Activated naive CD8-positive, alpha-beta T cell (primary cell): ENCODE data around the gene ITGA2.
"Not testable (repeated sequence)": the region's sequence is repeated elsewhere in the genome, so short reads cannot be mapped to it uniquely, and the experiment has no call there.

ENCODE experiments used
- H3K27ac Mint-ChIP-seq: one replicate; pipeline ENCODE4 v1.8.0; 2021; ENCODE audit warnings: mixed read lengths
- H3K27me3 Mint-ChIP-seq: one replicate; pipeline ENCODE4 v1.8.0; 2021; ENCODE audit warnings: mixed read lengths
- H3K36me3 Mint-ChIP-seq: one replicate; pipeline ENCODE4 v1.8.0; 2021; ENCODE audit warnings: mixed read lengths
- H3K4me1 Mint-ChIP-seq: one replicate; pipeline ENCODE4 v1.8.0; 2021; ENCODE audit warnings: low read depth, mixed read lengths
- H3K4me3 Mint-ChIP-seq: one replicate; pipeline ENCODE4 v1.8.0; 2021; ENCODE audit warnings: mild to moderate bottlenecking, mixed read lengths
- H3K9me3 Mint-ChIP-seq: one replicate; pipeline ENCODE4 v1.8.0; 2021; ENCODE audit warnings: low read depth, mixed read lengths

Gene ITGA2

DNA sequence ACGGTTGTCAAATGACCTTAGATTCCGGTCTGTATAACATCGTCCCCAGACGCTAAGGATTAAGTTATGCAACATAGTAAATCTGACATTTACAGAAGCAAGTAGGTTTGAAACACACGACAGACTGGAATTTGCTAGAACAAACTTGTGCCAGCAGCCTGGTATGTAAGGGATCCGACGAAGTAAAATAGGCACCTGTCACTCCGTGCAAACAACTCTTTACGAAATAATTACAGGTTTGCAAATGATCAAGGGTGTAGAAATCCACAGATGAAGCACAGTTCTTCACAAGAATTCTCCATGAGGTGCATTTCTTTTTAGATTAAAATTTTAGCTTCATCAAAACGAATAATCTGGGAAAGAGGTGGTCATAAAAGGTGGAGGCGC lies 119.9 kb downstream of the ITGA2 start:
- H3K4me1 Mint-ChIP-seq, result peaks cover 55% of the 10 kb centered on the region

DNA sequence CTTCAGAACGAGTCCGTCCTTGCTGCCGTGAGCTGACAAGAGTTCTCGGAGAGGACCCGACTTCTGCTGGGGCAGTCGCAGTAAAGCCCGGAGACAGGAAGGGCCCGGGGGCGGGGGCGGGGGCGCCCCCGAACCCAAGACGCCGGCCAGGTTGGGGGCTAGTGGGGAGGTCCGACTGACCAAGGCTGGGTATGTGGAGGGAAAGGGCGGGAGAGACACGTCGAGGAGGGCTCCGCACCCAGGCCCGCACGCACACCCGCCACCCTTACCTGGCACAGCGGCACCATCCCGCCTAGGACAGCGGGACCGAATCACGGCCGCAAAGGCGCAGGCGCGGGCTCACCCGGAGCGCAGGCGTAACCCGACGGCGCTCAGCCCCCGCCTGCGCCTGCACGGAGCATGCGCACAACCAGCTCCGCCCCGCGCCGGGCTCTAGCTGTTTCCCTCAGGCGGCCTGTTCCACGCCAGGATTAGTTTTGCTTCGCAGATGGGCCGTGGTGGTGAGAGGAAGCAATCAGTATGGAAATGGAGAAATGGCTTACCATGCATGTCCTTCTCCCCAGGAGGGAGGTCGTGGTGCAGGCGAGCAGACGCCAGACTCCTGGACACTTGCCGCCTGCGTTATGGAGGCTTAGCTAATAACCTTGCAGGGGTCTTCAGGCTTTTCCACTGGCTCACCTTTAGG lies 120.4 kb downstream of the ITGA2 start, which contains the start of gene MOCS2:
MOCS2 (minus strand) TSS at position 315 of the 685 bp plus-strand sequence. CDS start 2,583 bp downstream, outside the sequence.
- Mint-ChIP-seq H3K9me3 (no peaks in the 10 kb centered on the region), H3K4me3 (peak within 1 kb of the TSS; percentile 98), H3K36me3 (peaks cover 12% of the 10 kb centered on the region), H3K4me1 (peaks cover 54% of the 10 kb centered on the region), H3K27me3 (no peaks in the 10 kb centered on the region), H3K27ac (peak within 1 kb of the TSS; percentile 92)

More for the DNA sequence above, 119.9 kb downstream of the ITGA2 start:
- H3K9me3 Mint-ChIP-seq, result no peaks in the 10 kb centered on the region
- peaks cover 12% of the 10 kb centered on the region for H3K36me3 Mint-ChIP-seq
- H3K27ac Mint-ChIP-seq, result peak overlapping the region; percentile 92
- H3K27me3 Mint-ChIP-seq, result no peaks in the 10 kb centered on the region
- peak overlapping the region; percentile 98 for H3K4me3 Mint-ChIP-seq

DNA sequence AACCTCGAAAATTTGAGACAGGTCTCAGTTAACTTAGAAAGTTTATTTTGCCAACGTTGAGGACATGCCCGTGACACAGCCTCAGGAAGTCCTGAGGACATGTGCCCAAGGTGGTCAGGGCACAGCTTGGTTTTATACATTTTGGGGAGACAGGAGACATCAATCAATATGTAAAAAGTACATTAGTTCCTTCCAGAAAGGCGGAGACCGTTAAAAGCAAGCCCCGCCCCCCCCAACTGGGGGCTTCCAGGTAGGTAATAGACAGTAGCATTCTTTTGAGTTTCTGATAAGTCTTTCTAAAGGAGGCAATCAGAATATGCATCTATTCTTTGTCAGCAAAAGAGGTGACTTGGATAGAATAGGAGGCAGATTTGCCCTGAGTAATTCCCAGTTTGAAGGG lies 121.0 kb downstream of the ITGA2 start:
- Mint-ChIP-seq H3K4me1 (peaks cover 49% of the 10 kb centered on the region), H3K9me3 (no peaks in the 10 kb centered on the region), H3K27me3 (no peaks in the 10 kb centered on the region), H3K36me3 (peaks cover 12% of the 10 kb centered on the region), H3K4me3 (peak overlapping the region; percentile 98), H3K27ac (peak overlapping the region; percentile 92)

DNA sequence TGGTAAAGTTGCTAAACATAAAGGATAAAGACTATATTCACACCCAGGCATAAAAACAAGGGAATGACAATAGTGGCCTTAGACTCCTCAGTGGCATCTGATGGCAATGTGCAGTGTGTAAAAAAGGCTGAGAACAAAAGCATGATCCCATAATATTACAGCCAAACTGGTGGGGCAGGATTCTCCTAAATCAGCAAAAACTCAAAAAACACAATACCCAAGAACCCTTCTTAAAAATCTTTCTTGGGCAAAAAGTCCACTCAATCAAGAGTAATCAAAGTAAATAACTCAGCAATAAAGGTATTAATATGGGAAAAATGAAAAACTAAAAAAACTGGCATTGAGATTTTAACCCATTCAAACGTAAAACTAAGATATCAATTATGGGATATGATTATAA lies 122.0 kb downstream of the ITGA2 start:
- Mint-ChIP-seq H3K9me3 (no peaks in the 10 kb centered on the region), H3K4me3 (peak overlapping the region; percentile 98), H3K27ac (no peak overlapping the region), H3K27me3 (no peaks in the 10 kb centered on the region), H3K36me3 (peaks cover 10% of the 10 kb centered on the region), H3K4me1 (peaks cover 39% of the 10 kb centered on the region)

DNA sequence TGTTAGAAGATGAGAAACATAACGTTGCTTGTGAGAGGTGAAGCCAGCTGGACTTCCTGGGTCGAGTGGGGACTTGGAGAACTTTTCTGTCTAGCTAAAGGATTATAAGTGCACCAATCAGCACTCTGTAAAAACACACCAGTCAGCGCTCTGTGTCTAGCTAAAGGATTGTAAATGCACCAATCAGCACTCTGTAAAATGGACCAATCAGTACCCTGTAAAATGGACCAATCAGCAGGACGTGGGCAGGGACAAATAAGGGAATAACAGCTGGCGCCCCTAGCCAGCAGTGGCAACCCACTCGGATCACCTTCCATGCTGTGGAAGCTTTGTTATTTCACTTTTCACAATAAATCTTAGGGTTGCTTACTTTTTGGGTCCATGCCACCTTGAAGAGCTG lies 123.2 kb downstream of the ITGA2 start:
- not testable (repeated sequence) for H3K9me3 Mint-ChIP-seq, H3K36me3 Mint-ChIP-seq, H3K27me3 Mint-ChIP-seq, H3K4me3 Mint-ChIP-seq, H3K27ac Mint-ChIP-seq
- peaks cover 28% of the 10 kb centered on the region for H3K4me1 Mint-ChIP-seq

DNA sequence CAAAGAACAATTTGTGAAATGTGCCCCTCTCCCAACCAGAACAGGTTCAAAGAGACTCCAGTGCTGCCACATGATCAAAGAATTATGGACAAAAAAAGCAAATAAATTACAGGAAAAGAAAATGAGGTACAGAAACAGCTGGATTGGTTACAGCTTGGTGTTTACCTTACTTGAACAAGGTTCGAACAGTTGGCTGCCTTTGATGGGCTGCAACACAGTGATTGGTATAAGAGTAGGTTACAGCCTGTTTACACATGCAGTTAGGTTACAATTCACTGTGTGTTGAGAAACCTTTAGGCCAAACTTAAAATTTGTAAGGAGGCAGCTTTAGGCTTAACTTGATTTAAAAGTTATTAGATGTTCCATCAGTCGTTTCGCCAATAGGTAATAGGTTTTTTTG lies 123.8 kb downstream of the ITGA2 start:
- Mint-ChIP-seq H3K36me3 (no peaks in the 10 kb centered on the region), H3K4me1 (peaks cover 23% of the 10 kb centered on the region), H3K4me3 (no peak overlapping the region), H3K27ac (peak overlapping the region; percentile 22), H3K27me3 (no peaks in the 10 kb centered on the region), H3K9me3 (no peaks in the 10 kb centered on the region)

DNA sequence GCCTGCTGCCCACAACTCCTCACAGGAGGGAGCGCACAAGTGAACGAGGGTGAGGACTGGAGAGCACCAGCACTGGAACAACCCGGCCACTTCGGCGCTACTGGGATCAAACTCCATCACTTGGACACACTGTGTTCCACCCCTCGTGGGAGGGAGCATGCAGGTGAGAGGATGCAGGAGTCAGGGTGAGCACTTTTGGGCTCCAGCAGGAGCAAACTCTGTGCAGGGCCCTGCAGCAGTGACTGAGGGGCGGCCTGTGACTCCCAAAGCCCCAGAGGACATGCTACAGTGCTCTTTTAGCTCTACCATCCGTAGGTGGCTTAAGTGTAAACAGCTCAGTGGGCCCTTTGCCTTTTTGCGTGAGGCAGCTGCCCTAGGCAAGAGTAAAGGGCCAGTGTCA lies 124.8 kb downstream of the ITGA2 start:
- Mint-ChIP-seq H3K4me1 (peaks cover 18% of the 10 kb centered on the region), H3K9me3 (no peaks in the 10 kb centered on the region)

DNA sequence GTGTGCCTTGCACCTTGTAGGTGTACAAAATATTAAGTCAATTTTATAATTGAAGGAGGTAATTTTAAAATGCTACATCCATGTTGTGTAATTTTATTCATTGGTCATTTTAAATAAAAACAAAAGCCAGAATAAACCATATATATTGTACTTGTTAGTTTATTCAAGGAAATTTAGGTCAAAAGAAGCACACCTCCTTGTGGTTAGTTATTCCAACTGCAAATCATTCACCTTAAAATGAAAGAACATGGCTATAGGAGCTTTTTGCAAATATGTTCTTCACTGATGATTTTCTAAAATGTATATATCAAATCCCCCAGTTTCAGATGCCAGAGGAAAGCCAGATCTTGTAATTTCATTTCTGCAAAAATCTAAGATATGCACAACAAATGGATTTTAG lies 125.8 kb downstream of the ITGA2 start:
- Mint-ChIP-seq H3K27me3 (no peaks in the 10 kb centered on the region), H3K9me3 (no peaks in the 10 kb centered on the region), H3K4me3 (no peak overlapping the region), H3K36me3 (no peaks in the 10 kb centered on the region), H3K4me1 (peaks cover 13% of the 10 kb centered on the region), H3K27ac (no peak overlapping the region)

More for the DNA sequence above, 124.8 kb downstream of the ITGA2 start:
- no peak overlapping the region for H3K4me3 Mint-ChIP-seq
- no peaks in the 10 kb centered on the region for H3K27me3 Mint-ChIP-seq
- H3K36me3 Mint-ChIP-seq, result no peaks in the 10 kb centered on the region
- H3K27ac Mint-ChIP-seq, result no peak overlapping the region

DNA sequence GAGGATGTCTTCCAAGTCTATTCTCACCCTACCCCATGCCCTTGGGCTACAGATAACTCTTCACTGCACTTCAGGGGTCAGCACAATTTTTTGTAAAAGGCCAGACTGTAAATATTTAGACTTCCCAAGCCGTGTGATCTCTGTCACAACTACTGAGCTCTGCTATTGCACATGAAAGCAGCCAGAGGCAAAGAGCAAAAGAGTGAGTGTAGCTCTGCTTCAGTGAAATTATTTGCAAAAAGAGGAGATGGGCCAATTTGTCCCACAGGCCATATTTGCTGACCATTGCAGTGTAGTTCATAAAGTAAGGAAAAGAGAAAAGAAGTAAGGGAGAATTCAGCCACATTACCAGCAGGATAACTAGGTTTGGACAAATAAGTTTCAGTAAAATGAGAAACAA lies 127.4 kb downstream of the ITGA2 start:
- Mint-ChIP-seq H3K4me3 (no peak overlapping the region), H3K9me3 (no peaks in the 10 kb centered on the region), H3K27ac (no peak overlapping the region), H3K36me3 (no peaks in the 10 kb centered on the region), H3K4me1 (no peaks in the 10 kb centered on the region), H3K27me3 (no peaks in the 10 kb centered on the region)

DNA sequence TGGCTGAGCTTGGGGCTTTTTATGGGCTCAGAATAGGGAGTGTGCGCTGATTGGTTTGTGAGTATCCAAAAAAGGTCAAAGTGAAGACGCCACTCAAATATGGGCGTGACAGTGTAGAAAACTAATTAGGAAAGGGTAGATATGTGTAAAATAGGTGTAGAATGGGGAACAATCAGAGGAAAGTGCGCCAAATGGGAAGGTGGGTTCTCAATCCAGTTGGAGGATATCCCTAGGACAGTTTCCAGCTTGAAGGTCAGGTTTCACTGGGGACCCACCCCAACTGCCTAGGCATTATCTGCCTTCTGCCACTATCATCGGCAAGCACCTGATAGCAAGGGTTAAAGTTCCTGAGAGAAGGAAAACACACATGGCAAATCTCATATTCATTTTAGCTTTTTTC lies 129.7 kb downstream of the ITGA2 start:
- no peaks in the 10 kb centered on the region for H3K27me3 Mint-ChIP-seq
- H3K4me1 Mint-ChIP-seq, result no peaks in the 10 kb centered on the region
- no peaks in the 10 kb centered on the region for H3K9me3 Mint-ChIP-seq
- no peaks in the 10 kb centered on the region for H3K36me3 Mint-ChIP-seq
- H3K27ac Mint-ChIP-seq, result no peak overlapping the region
- H3K4me3 Mint-ChIP-seq, result no peak overlapping the region

DNA sequence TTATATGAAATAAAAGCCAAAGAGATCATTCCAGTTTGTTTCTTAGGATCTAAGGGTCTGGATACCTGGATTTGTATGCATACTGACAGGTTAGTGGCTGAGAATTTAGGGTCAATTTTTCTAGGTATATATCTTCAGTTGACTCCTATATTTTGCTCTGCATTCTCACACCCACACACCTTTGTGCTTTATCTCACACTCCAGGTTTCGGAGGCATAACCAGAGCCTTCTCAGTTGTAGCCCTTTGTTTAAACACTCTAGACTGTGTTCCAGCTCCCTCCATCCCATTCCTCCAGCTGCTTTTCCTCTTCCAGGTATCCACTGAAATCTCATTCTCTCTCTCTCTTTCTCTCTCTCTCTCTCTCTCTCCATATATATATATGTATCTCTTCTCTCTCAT lies 131.0 kb downstream of the ITGA2 start:
- no peaks in the 10 kb centered on the region for H3K9me3 Mint-ChIP-seq

DNA sequence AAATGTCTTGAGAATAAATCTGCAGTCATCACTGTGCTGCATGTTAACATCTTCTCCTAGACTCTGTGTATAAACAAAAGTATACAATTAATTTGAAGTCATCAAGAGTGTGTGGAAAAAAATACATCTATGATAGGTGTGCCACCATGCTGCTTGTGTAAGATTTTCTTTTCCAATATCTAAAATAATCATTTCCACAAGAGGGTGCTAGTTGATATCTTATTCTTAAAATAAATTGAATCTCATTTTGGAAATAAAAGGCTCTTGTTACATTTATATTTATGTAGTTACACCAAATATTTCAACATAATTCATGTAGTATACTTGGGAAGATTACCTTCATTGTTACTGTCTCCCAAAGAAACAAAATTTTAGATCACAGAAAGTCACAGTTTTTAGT lies 134.6 kb downstream of the ITGA2 start:
- Mint-ChIP-seq H3K4me1 (no peaks in the 10 kb centered on the region), H3K27ac (no peak overlapping the region), H3K36me3 (peaks cover 4% of the 10 kb centered on the region), H3K9me3 (no peaks in the 10 kb centered on the region), H3K27me3 (peaks cover 2% of the 10 kb centered on the region), H3K4me3 (no peak overlapping the region)

More for the DNA sequence above, 131.0 kb downstream of the ITGA2 start:
- H3K27ac Mint-ChIP-seq, result no peak overlapping the region
- H3K36me3 Mint-ChIP-seq, result no peaks in the 10 kb centered on the region
- H3K4me3 Mint-ChIP-seq, result no peak overlapping the region
- H3K27me3 Mint-ChIP-seq, result no peaks in the 10 kb centered on the region
- no peaks in the 10 kb centered on the region for H3K4me1 Mint-ChIP-seq

DNA sequence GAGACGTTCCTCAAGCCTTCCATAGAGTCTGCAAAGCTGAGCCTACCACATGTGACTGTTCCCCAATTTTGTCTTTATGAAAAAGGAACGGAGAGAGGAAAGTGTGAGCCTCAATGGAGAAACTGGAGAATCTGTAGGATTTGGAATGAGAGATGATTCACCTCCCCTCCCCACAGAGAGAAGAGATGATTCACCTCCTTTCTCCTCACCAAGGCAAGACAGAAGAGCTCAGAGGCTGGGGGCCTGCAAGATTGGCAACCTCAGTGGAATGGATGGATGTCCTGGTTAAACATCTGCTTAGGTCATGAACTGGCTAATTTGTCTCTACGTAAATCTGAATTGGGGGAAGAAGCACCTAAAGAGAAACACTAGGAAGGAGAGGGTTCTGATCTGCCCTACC lies 137.4 kb downstream of the ITGA2 start:
- H3K4me3 Mint-ChIP-seq, result no peak overlapping the region
- no peaks in the 10 kb centered on the region for H3K4me1 Mint-ChIP-seq
- H3K36me3 Mint-ChIP-seq, result peaks cover 8% of the 10 kb centered on the region
- H3K9me3 Mint-ChIP-seq, result no peaks in the 10 kb centered on the region
- H3K27me3 Mint-ChIP-seq, result peaks cover 2% of the 10 kb centered on the region
- H3K27ac Mint-ChIP-seq, result no peak overlapping the region

DNA sequence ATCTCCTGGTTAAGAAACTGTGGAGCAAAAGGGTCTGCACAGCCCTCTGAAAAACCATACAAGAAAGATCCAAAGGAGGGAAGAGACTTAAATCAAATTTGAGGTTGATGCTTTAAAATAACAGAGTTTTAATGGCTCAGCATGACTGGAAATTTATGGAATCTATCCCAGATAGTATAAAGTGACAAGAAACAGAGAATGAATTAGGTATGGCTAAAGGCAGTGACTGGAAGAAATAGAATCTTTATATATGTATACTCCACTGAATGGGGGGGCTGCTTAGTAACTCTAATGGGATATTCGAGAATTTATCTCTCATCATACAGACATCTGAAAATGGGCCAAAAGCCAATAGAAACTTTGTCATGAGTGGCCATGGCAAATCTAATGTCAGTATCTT lies 138.0 kb downstream of the ITGA2 start:
- no peak overlapping the region for H3K27ac Mint-ChIP-seq
- H3K9me3 Mint-ChIP-seq, result peaks cover 5% of the 10 kb centered on the region
- H3K4me3 Mint-ChIP-seq, result no peak overlapping the region
- peaks cover 8% of the 10 kb centered on the region for H3K36me3 Mint-ChIP-seq
- peaks cover 3% of the 10 kb centered on the region for H3K27me3 Mint-ChIP-seq
- no peaks in the 10 kb centered on the region for H3K4me1 Mint-ChIP-seq

DNA sequence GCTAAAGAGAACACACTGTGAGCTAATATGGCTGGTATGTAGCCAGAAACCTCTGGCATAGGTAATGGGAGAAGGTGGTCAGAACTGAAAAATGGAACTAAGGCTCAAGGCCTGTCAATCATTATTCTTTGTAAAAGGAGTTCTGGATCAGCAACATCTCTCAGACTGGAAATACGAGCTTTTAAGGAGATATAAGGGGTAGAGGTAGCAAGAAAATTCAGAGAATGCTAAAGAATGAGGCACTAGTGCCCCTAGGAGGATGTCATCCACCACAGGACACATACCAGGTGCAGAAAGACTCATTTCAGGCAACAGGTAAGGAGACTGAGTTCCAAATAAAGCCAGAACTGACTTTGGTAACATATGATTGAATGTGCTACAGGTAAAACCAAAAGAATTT lies 139.3 kb downstream of the ITGA2 start:
- peaks cover 4% of the 10 kb centered on the region for H3K27me3 Mint-ChIP-seq
- H3K36me3 Mint-ChIP-seq, result peaks cover 8% of the 10 kb centered on the region
- H3K4me3 Mint-ChIP-seq, result no peak overlapping the region
- H3K9me3 Mint-ChIP-seq, result peaks cover 6% of the 10 kb centered on the region
- H3K4me1 Mint-ChIP-seq, result no peaks in the 10 kb centered on the region
- no peak overlapping the region for H3K27ac Mint-ChIP-seq

DNA sequence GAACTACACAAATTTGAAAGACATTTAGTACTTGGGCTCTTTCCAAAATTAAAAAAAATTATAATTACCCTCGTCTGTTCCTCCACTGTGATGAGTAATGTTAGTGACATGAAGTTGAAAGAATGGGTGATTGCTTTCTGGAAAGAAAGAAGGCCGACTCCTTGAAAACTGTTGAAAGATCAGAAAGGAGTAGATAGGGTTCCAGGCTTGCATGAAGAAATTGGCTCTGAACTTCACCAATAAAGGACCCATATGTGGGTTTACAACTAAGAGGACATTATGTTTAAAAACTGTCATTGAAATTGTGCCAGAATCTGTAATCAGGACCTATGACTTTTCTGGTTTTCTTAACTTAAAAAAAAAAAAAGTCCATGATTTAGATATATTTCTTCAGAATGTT lies 141.1 kb downstream of the ITGA2 start:
- Mint-ChIP-seq H3K4me3 (no peak overlapping the region), H3K9me3 (peaks cover 6% of the 10 kb centered on the region), H3K27me3 (peaks cover 4% of the 10 kb centered on the region), H3K36me3 (peaks cover 8% of the 10 kb centered on the region), H3K27ac (no peak overlapping the region), H3K4me1 (no peaks in the 10 kb centered on the region)
